GM23338 (cell line): ENCODE results near the gene TRAPPC3L. TPM values are rescaled to one million over a fixed set of nuclear protein-coding genes. Genes with fewer than 3 reads are reported as not detected.

ENCODE experiments used
- ATAC-seq: fragments of 200-7000 bp; cut with Tn5 transposase; 3 replicates; pipeline ENCODE4 v1.9.1; 2020
- DNase-seq: peaks from one replicate; pipeline ENCODE4 v3.0.0-alpha.2; 2015; ENCODE audit warnings: low spot score
- H2AFZ ChIP-seq: fragments of 200-600 bp; sonication (generic); 2 replicates; pipeline ENCODE4 v1.8.0; 2016; ENCODE audit warnings: antibody characterized with exemption, mild to moderate bottlenecking, moderate library complexity
- H3F3A ChIP-seq: fragments of 200-600 bp; sonication (generic); replicated peaks from 2 replicates; pipeline ENCODE4 v1.8.0; 2017; ENCODE audit warnings: antibody characterized with exemption, mixed run types, low read depth
- H3K27ac ChIP-seq: fragments of 200-600 bp; sonication (generic); 2 replicates; pipeline ENCODE4 v1.6.1; 2016; ENCODE audit warnings: low read depth
- H3K27me3 ChIP-seq: fragments of 200-600 bp; sonication (generic); 2 replicates; pipeline ENCODE4 v1.8.0; 2016; ENCODE audit warnings: mild to moderate bottlenecking, mixed run types, moderate library complexity; ENCODE audit not compliant: insufficient read depth
- H3K36me3 ChIP-seq: fragments of 200-600 bp; sonication (generic); 2 replicates; pipeline ENCODE4 v1.8.0; 2016; ENCODE audit warnings: mild to moderate bottlenecking; ENCODE audit not compliant: insufficient read depth
- H3K4me1 ChIP-seq: fragments of 200-600 bp; sonication (generic); 2 replicates; pipeline ENCODE4 v1.8.0; 2016; ENCODE audit warnings: mild to moderate bottlenecking, moderate library complexity; ENCODE audit not compliant: insufficient read depth
- H3K4me2 ChIP-seq: fragments of 200-600 bp; sonication (generic); 2 replicates; pipeline ENCODE4 v1.7.1; 2017; ENCODE audit warnings: mixed run types
- H3K4me3 ChIP-seq: fragments of 200-600 bp; sonication (generic); 2 replicates; pipeline ENCODE4 v1.6.1; 2016; ENCODE audit warnings: mixed run types
- H3K79me2 ChIP-seq: fragments of 200-600 bp; sonication (generic); replicated peaks from 2 replicates; pipeline ENCODE4 v1.8.0; 2017; ENCODE audit warnings: mild to moderate bottlenecking; ENCODE audit not compliant: insufficient read depth
- H3K9me2 ChIP-seq: fragments of 200-600 bp; sonication (generic); 2 replicates; pipeline ENCODE4 v1.8.0; 2017; ENCODE audit not compliant: insufficient read depth
- H4K20me1 ChIP-seq: fragments of 200-600 bp; sonication (generic); replicated peaks from 2 replicates; pipeline ENCODE4 v1.8.0; 2017; ENCODE audit warnings: mild to moderate bottlenecking; ENCODE audit not compliant: insufficient read depth
- H3K27ac Mint-ChIP-seq: 2 replicates; pipeline ENCODE4 v1.8.0; 2020; ENCODE audit warnings: inconsistent platforms, mild to moderate bottlenecking, moderate library complexity, mixed read lengths
- H3K27me3 Mint-ChIP-seq: 3 replicates; pipeline ENCODE4 v1.8.0; 2022; ENCODE audit warnings: low read depth, mild to moderate bottlenecking, moderate library complexity, mixed read lengths, inconsistent platforms; ENCODE audit not compliant: insufficient read depth, poor library complexity
- H3K36me3 Mint-ChIP-seq: 3 replicates; pipeline ENCODE4 v1.8.0; 2021; ENCODE audit warnings: low read depth, mild to moderate bottlenecking, inconsistent platforms, moderate library complexity, mixed read lengths
- H3K4me1 Mint-ChIP-seq: 3 replicates; pipeline ENCODE4 v1.8.0; 2020; ENCODE audit warnings: mild to moderate bottlenecking, inconsistent platforms, mixed read lengths
- H3K4me3 Mint-ChIP-seq: 3 replicates; pipeline ENCODE4 v1.8.0; 2021; ENCODE audit warnings: moderate library complexity, mild to moderate bottlenecking, inconsistent platforms, mixed read lengths
- H3K9me3 Mint-ChIP-seq: 3 replicates; pipeline ENCODE4 v1.8.0; 2020; ENCODE audit warnings: moderate library complexity, mild to moderate bottlenecking, inconsistent platforms, mixed read lengths
- CREB1 ChIP-seq: fragments of 250-450 bp; sonication (Bioruptor Pico); IDR thresholded peaks from 2 replicates; pipeline ENCODE4 v1.5.0; 2020; ENCODE audit warnings: low read depth, mild to moderate bottlenecking, moderate library complexity
- CTCF ChIP-seq, 2 experiments: fragments of 200-600 bp in 1 of 2; sonication (generic) in 1 of 2; conservative IDR thresholded peaks; 2 replicates each; pipeline versions ENCODE4 v1.5.1 to v1.6.1; 2016 to 2017; ENCODE audit warnings: antibody characterized with exemption in 2 of 2, low read depth in 2 of 2, mild to moderate bottlenecking in 2 of 2, moderate library complexity in 1 of 2
- ETS1 ChIP-seq: IDR thresholded peaks from 2 replicates; pipeline ENCODE4 v1.6.1; 2016; ENCODE audit warnings: antibody characterized with exemption
- EZH2 ChIP-seq: fragments of 200-600 bp; sonication (generic); IDR thresholded peaks from one replicate; pipeline ENCODE4 v1.8.0; 2017; ENCODE audit warnings: antibody characterized with exemption, mild to moderate bottlenecking, low read depth; ENCODE audit not compliant: unreplicated experiment
- EZH2phosphoT487 ChIP-seq: fragments of 200-600 bp; sonication (generic); IDR thresholded peaks from one replicate; pipeline ENCODE4 v1.8.1; 2018; ENCODE audit warnings: antibody characterized with exemption; ENCODE audit not compliant: unreplicated experiment
- NANOG ChIP-seq: IDR thresholded peaks from 2 replicates; pipeline ENCODE4 v1.6.1; 2016; ENCODE audit warnings: antibody characterized with exemption, borderline replicate concordance
- POLR2AphosphoS5 ChIP-seq: IDR thresholded peaks from 2 replicates; pipeline ENCODE4 v1.6.1; 2016; ENCODE audit warnings: antibody characterized with exemption, low read depth
- STAT1 ChIP-seq: IDR thresholded peaks from one replicate; pipeline ENCODE4 v1.6.1; 2016; ENCODE audit warnings: antibody characterized with exemption; ENCODE audit not compliant: unreplicated experiment
- polyA plus RNA-seq: library from polyadenylated mRNA; unstranded; fragments of >200 nt; fragmentation: Nextera tagmentation; extraction: Ambion mirVana; gene quantifications from 2 replicates; pipeline ENCODE4 v1.2.1, GENCODE V29; 2016
- total RNA-seq: library from RNA; depleted of rRNA; stranded (reverse); fragments of >200 nt; shearing (Covaris generic); gene quantifications from 2 replicates; pipeline ENCODE4 v1.2.3, GENCODE V29; 2014
- TF ChIP-seq, protein P1 (sequence below): fragments of 250-450 bp; sonication (Bioruptor Pico); IDR thresholded peaks from 2 replicates; pipeline ENCODE4 v1.5.0; 2020; ENCODE audit warnings: mild to moderate bottlenecking, moderate library complexity
- TF ChIP-seq, protein P2 (sequence below): IDR thresholded peaks from one replicate; pipeline ENCODE4 v1.6.1; 2018; ENCODE audit warnings: antibody characterized with exemption; ENCODE audit not compliant: unreplicated experiment

The TRAPPC3L gene
- total and polyA plus RNA-seq, 2 experiments from 2014 or later, result not detected

DNA sequence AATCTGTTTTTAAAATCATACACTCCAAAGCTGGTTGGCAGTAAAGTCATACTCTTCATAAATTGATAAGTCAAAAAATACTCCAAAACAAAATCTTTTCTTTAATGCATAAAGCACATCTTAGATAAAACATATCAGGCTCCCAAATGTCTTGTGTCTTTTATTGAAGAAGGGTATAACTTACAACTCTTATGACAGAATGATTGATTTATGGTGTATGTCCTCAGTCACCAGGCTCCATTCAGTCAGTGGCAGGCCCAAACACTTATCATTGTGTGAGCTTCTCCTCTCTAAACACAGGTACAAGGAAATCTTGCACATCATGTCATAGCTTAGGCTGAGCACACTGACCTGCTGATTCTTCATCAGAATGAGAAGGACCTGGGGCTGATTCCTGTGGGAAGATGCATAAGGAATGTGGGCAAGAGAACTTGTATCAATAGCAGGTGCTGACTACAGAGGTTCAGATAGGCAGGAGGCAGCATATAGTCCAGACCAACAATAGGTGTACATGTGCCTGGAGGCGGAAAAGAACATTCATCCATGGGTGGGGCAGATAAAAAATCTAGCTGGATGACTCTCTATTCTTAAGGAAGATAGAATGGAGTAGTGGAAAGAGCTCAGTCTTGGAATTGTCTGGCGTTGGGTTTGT is 32.1 kb downstream of the TRAPPC3L start (continued):
- TF ChIP-seq, protein P1, sequence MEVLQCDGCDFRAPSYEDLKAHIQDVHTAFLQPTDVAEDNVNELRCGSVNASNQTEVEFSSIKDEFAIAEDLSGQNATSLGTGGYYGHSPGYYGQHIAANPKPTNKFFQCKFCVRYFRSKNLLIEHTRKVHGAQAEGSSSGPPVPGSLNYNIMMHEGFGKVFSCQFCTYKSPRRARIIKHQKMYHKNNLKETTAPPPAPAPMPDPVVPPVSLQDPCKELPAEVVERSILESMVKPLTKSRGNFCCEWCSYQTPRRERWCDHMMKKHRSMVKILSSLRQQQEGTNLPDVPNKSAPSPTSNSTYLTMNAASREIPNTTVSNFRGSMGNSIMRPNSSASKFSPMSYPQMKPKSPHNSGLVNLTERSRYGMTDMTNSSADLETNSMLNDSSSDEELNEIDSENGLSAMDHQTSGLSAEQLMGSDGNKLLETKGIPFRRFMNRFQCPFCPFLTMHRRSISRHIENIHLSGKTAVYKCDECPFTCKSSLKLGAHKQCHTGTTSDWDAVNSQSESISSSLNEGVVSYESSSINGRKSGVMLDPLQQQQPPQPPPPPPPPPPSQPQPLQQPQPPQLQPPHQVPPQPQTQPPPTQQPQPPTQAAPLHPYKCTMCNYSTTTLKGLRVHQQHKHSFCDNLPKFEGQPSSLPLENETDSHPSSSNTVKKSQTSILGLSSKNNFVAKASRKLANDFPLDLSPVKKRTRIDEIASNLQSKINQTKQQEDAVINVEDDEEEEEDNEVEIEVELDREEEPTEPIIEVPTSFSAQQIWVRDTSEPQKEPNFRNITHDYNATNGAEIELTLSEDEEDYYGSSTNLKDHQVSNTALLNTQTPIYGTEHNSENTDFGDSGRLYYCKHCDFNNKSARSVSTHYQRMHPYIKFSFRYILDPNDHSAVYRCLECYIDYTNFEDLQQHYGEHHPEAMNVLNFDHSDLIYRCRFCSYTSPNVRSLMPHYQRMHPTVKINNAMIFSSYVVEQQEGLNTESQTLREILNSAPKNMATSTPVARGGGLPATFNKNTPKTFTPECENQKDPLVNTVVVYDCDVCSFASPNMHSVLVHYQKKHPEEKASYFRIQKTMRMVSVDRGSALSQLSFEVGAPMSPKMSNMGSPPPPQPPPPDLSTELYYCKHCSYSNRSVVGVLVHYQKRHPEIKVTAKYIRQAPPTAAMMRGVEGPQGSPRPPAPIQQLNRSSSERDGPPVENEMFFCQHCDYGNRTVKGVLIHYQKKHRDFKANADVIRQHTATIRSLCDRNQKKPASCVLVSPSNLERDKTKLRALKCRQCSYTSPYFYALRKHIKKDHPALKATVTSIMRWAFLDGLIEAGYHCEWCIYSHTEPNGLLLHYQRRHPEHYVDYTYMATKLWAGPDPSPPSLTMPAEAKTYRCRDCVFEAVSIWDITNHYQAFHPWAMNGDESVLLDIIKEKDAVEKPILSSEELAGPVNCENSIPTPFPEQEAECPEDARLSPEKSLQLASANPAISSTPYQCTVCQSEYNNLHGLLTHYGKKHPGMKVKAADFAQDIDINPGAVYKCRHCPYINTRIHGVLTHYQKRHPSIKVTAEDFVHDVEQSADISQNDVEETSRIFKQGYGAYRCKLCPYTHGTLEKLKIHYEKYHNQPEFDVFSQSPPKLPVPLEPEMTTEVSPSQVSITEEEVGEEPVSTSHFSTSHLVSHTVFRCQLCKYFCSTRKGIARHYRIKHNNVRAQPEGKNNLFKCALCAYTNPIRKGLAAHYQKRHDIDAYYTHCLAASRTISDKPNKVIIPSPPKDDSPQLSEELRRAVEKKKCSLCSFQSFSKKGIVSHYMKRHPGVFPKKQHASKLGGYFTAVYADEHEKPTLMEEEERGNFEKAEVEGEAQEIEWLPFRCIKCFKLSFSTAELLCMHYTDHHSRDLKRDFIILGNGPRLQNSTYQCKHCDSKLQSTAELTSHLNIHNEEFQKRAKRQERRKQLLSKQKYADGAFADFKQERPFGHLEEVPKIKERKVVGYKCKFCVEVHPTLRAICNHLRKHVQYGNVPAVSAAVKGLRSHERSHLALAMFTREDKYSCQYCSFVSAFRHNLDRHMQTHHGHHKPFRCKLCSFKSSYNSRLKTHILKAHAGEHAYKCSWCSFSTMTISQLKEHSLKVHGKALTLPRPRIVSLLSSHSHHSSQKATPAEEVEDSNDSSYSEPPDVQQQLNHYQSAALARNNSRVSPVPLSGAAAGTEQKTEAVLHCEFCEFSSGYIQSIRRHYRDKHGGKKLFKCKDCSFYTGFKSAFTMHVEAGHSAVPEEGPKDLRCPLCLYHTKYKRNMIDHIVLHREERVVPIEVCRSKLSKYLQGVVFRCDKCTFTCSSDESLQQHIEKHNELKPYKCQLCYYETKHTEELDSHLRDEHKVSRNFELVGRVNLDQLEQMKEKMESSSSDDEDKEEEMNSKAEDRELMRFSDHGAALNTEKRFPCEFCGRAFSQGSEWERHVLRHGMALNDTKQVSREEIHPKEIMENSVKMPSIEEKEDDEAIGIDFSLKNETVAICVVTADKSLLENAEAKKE (CRISPR knock-in tag), result no peak
- TF ChIP-seq STAT1 (no peak), ETS1 (no peak), NANOG (no peak), CREB1 (no peak), EZH2phosphoT487 (no peak)

GRCh38 chr6:116512734-116513133 is 32.8 kb downstream of the TRAPPC3L start:
- H3K27me3 ChIP-seq, result no peaks in the 10 kb centered on the region
- no peaks in the 10 kb centered on the region for H3K9me2 ChIP-seq
- H3K4me3 ChIP-seq, result no peak overlapping the region
- no peak overlapping the region for H3K4me2 ChIP-seq
- H3K27me3 Mint-ChIP-seq, result peaks cover 1% of the 10 kb centered on the region
- peaks cover 12% of the 10 kb centered on the region; the same call in 2 of the 3 replicates for H3K4me1 Mint-ChIP-seq
- no peaks in the 10 kb centered on the region for H3K4me1 ChIP-seq
- H3K79me2 ChIP-seq, result no peaks in the 10 kb centered on the region
- H3K36me3 ChIP-seq, result no peaks in the 10 kb centered on the region
- H3K36me3 Mint-ChIP-seq, result no peaks in the 10 kb centered on the region
- H3K27ac ChIP-seq, result no peak overlapping the region
- H3K9me3 Mint-ChIP-seq, result peaks cover 9% of the 10 kb centered on the region; the same call in 1 of the 3 replicates
- H3K27ac Mint-ChIP-seq, result no peak overlapping the region
- no peak overlapping the region for H2AFZ ChIP-seq
- no peak for ATAC-seq
- no peaks in the 10 kb centered on the region for H3F3A ChIP-seq
- no peaks in the 10 kb centered on the region for H4K20me1 ChIP-seq
- H3K4me3 Mint-ChIP-seq, result no peak overlapping the region
- no peak for DNase-seq
- TF ChIP-seq CREB1 (no peak), STAT1 (no peak), ETS1 (no peak), EZH2 (no peak), CTCF (conservative IDR thresholded peaks at IDR 0.05; ENCODE audit: low read depth in 2 of 2) (no peak), POLR2AphosphoS5 (no peak)
- TF ChIP-seq, protein P2, sequence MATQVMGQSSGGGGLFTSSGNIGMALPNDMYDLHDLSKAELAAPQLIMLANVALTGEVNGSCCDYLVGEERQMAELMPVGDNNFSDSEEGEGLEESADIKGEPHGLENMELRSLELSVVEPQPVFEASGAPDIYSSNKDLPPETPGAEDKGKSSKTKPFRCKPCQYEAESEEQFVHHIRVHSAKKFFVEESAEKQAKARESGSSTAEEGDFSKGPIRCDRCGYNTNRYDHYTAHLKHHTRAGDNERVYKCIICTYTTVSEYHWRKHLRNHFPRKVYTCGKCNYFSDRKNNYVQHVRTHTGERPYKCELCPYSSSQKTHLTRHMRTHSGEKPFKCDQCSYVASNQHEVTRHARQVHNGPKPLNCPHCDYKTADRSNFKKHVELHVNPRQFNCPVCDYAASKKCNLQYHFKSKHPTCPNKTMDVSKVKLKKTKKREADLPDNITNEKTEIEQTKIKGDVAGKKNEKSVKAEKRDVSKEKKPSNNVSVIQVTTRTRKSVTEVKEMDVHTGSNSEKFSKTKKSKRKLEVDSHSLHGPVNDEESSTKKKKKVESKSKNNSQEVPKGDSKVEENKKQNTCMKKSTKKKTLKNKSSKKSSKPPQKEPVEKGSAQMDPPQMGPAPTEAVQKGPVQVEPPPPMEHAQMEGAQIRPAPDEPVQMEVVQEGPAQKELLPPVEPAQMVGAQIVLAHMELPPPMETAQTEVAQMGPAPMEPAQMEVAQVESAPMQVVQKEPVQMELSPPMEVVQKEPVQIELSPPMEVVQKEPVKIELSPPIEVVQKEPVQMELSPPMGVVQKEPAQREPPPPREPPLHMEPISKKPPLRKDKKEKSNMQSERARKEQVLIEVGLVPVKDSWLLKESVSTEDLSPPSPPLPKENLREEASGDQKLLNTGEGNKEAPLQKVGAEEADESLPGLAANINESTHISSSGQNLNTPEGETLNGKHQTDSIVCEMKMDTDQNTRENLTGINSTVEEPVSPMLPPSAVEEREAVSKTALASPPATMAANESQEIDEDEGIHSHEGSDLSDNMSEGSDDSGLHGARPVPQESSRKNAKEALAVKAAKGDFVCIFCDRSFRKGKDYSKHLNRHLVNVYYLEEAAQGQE, result no peak
